GM19035 (cell line): Measurements from ENCODE around the gene NEURL1B.
"Not testable (repeated sequence)": the region's sequence is repeated elsewhere in the genome, so short reads cannot be mapped to it uniquely, and the experiment has no call there.

Experiments
- ATAC-seq: cut with Tn5 transposase; IDR thresholded peaks from one replicate; pipeline ENCODE4 v1.9.1; 2021; ENCODE audit not compliant: unreplicated experiment

NEURL1B gene

DNA sequence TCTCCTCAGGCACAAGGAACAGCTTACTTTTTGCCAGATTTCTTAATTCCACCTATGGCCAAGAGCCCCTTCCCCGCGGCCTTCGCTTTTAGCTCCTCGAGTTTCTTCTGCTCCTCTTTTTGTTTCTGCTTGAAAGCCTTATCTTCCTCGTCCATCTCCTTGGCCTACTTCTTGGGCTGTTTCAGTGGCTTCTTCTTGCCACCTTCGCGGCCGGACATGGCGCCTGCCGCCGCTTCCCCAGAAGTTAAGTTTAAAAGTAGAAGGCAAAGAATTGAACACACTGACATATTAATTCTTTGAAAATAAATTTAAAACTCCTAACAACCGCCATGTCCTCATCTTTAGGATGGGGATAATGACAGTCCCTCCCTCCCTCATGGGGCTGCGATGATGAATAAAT is 15.4 kb downstream of the NEURL1B start:
- not testable (repeated sequence) for ATAC-seq

- ATAC-seq, result not testable (repeated sequence)
Observed at GRCh38 chr5:172657524-172658233, 16.6 kb downstream of the NEURL1B start.

DNA sequence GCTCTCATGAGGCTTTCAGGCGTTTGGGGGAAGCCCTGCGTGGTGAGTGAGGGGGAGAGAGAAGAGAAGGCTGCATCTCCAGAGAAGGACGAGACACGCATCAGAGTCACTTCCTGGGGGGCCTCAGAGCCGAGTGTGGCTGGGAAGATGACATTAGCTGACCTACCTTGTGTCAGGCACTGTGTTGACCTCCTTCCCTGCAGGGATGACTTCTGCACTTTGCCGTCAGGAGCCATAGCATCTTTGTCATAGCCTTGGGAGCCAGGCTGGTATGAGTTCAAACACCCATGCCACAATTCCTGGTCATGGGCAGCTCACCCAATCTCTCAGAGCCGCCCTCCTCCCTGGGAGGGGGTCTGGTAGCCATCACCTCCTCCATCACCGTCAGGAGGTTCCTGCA is 17.3 kb downstream of the NEURL1B start:
- no peak for ATAC-seq

DNA sequence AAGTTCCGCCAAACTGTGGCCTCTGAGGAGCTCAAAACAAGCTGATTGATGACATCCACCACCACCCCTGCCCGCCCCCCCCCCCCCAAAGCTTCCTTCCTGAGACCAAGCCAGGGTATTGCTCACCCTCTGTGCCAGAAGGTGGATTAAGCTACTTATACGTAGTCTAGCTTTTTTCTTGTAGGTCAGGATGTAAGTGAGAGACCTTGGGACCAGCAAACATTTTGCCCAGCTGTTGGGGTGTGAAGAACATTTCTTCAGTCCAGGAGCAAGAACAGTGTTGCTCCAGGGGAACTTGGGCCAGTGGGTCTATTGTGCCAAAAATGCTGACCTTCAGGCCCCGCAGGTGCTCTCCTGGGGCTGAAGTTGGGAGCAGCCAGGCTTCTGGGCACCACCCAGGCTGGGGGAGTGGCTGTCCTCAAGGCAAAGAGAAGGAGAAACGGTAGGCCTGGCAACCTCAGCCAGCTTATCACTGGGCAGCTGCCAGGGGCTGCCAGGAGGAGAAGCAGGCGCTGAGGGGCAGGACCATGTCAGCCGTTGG is 18.0 kb downstream of the NEURL1B start:
- no peak for ATAC-seq

- ATAC-seq, result no peak
Observed at GRCh38 chr5:172659570-172659908, 18.5 kb downstream of the NEURL1B start.

DNA sequence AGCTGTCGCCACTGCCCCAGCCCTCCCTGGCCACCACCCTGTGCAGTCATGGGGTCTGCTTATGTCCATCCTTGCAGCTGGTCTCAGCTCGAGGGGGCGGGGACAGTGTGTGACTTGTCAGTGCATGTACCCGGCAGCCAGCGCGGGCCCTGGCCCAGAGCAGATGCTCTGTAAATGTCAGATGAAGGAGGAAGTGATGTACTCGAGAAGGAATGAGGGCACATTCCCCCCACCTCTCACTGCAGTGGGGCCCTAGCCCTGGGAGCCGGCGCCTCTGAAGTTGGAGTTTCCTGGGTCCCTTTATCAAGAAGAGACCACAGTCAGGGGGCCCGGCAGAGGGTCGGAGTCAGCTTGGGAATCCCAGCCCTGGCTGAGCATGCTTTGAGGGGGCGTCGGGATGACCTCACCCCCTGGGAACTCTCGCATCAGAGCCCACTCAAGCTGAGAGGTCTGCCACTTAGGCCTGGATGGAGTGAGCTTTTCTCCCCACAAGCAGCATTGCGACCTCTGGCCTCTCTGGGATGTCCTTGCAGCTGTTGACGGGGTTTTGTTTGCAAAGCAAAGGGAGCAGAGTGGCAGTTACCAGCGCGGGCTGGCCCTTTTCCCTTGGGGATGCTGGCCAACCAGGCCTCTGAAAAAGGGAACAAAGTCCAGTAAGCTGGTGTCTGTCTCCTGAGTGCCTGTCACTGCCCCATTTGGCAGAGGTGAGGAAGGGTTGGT is 19.0 kb downstream of the NEURL1B start:
- ATAC-seq, result no peak

GRCh38 chr5:172660974-172661373 is 19.9 kb downstream of the NEURL1B start:
- no peak for ATAC-seq

DNA sequence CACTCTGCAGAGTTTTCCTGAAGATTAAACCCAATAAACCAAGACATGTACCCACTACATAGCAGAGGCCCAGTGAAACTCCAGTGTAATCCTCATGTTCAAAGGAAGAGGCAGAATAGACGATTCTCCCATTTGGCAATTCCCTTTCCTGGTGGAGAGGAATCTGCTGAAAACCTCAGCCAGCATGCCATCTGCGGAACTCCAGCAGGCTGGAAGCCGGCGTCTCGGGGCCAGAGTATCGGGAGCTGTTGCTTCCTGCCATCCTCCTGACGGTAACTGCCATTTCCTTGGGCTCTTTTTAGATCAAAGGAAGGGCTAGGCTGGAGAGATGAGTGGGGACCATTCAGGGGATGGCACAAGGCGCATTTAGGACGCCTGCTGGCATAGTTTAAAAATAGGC is 20.5 kb downstream of the NEURL1B start:
- ATAC-seq, result no peak

DNA sequence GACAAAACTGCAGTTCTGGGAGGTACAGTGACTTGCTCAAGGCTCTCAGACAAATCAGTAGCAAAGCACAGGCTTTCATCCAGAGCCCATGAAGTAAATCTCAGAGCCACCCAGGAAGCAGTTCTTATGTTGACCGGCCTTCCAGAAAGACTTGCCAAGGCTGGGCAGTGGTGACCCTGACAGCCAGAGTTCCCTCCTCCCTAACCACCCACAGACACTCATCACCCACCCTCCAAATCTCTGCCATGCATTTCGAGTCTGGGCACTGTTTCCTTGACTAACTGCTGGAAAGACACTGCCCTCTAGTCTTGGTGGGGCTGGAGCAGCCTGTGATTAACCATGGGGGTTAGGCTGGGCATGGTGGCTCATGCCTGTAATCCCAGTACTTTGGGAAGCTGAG is 21.5 kb downstream of the NEURL1B start:
- no peak for ATAC-seq

GRCh38 chr5:172664018-172664417 is 23.0 kb downstream of the NEURL1B start:
- no peak for ATAC-seq

- no peak for ATAC-seq
Observed at GRCh38 chr5:172664681-172665541, 23.8 kb downstream of the NEURL1B start.

GRCh38 chr5:172666251-172666650 is 25.2 kb downstream of the NEURL1B start:
- ATAC-seq, result no peak

GRCh38 chr5:172667786-172668593 is 26.9 kb downstream of the NEURL1B start:
- ATAC-seq, result no peak

DNA sequence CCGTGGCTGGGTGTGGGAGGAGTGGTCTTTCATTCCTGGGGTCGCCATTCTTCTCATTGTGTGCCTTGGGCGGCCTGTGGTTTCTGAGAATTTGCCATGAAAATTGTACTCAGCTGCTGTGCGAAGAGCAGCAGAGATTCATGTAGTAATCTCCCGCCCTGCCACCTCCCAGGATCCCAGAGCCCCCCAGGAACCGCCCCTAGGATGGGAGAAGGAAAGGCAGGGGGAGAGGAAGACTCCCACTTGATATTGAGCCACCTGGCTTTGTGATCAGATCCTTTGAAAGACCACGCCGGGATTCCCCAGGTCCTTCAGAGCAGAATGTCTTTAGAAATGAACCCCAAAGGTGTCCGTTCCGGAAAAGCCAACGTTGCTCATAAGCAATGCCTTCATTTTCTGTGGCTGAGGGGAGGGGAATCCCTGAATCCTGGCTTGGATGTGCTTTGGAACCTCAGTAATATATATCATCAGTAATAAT is 27.6 kb downstream of the NEURL1B start:
- ATAC-seq, result no peak

DNA sequence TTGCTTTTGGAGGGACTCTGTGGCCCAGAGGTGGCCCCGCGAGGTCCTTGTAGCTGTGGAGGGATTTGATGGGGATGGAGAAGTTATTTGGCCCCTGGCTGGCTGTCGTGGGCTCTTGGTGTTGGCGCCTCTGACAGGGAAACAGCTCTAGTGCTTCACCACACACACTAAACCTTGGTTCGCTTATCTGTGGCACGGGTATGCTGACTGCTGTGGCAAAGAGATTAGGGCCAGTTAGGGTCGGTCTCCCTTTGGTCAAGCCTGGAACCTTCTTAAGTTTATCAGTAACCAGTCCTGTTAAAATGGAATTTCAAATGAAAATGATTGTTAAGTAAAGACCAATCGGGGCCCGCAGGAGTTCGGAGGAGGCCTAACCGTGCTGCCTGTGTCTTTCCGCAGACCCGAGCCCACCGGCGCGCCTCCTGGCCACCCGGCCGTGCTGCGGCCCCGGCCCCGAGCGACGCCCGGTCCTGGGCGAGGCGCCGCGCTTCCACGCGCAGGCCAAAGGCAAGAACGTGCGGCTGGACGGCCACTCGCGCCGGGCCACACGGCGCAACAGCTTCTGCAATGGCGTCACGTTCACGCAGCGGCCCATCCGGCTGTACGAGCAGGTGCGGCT is 28.4 kb downstream of the NEURL1B start:
- ATAC-seq, result no peak

GRCh38 chr5:172670005-172670402 is 28.9 kb downstream of the NEURL1B start:
- no peak for ATAC-seq

DNA sequence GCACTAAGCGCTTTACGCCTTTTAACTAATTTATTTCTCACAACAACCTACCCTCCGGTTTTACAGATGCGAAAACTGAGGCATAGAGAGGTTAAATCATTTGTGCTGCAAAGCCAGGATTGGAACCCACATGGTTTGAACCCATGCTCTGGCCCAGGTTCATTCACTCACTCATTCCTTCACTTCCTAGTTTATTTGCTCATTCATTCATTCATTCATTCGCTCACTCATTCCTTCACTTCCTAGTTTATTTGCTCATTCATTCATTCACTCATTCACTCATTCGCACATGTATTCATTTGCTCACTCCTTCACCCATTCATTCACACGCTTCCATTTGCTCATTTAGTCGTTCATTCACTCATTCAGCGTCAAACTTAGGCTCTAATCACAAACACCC is 29.4 kb downstream of the NEURL1B start:
- no peak for ATAC-seq

- no peak for ATAC-seq
Observed at GRCh38 chr5:172671091-172671490, 30.0 kb downstream of the NEURL1B start.

- no peak for ATAC-seq
Observed at GRCh38 chr5:172672681-172673080, 31.6 kb downstream of the NEURL1B start.

DNA sequence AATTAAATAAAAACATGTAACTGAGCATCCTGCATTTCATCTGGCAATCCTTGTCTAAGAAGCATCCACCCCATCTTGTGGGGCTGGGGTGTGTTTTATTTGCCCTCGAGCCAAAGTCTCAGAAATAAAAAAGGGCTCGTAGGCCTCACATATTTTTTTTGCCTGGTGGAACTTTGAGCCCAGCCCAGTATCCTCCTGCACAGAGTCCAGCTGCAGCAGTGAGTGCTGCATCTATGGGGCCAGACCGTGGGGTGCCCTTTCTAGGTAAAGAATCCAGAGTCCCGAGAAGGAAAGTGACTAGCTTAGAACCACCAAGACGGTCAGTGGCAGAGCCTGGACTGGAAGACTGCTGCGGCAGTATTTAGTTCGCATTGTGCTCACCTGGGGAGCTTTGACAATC is 33.1 kb downstream of the NEURL1B start:
- ATAC-seq, result no peak
